KBM-7 (cell line): ENCODE results near the gene SLC17A7.

Experiments used
- DNase-seq: peaks from one replicate; pipeline ENCODE4 v3.0.0-alpha.2; 2015
- in situ Hi-C: fragments of 300-500 bp; cut with MboI; formaldehyde crosslinking; loops from 2 replicates; pipeline ENCODE4 v1.14.3; 2020; ENCODE audit warnings: low sequenced_read_pairs, low pct_unique_long_range_greater_than_20kb, mixed read lengths

The SLC17A7 gene

DNA sequence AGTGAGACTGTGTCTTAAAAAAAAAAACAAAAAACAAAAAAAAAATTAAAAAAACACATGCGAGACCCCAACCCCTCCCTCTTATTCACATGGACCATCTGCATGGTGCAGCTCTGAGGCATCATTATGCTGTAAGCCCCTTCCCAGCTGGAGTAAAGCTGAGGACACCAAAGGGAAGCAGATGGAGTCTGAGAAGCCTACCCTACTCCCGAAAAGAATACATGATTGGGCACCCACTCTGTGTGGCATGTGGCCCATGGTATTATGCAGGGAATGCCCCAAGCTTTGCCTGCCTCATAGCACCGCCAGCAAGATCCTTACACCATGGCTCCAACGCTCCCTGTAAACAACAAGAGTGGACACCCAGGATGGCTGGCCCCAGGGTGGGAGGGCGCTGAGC lies 22.8 kb downstream of the SLC17A7 start:
- in situ Hi-C loops = no loop called here
- no peak for DNase-seq

DNA sequence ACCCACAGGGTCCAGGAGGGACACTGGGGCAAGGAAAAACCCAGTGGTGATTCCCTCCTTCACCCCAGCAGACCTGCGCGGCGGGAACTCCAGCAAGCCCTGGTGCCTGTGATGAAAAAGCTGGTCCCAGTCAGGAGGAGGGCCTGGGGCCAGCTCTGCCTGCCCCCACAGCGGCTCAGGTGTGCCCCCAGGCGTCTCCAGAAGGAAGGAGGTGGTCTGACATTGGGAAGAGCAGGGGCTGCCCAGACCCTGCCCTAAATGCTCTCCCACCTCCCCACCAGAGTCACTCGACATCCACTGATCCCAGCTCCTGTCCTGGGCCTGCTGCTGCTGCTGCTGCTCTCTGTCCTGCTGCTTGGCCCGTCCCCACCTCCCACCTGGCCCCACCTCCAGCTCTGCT lies 24.2 kb downstream of the SLC17A7 start:
- in situ Hi-C loops = no loop called here
- no peak for DNase-seq

DNA sequence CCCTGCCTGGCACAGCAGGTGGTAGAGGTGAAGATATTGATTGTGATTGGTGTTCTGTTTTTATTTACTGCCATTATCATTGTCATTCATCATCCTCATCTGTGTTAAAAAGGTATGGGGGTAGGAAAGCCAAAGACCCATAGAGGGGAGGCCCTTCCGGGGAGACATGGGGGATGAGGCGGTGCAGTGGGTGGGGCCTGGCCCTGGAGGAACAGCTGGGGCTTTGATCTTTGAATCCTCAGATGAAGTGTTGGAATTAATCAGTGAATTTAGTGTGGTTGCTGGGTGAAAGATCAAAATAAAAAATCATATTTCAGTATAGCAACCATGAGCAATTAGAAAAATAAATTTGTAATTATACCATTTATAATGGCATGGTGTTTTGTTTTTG lies 25.5 kb downstream of the SLC17A7 start:
- in situ Hi-C loops = no loop called here
- no peak for DNase-seq

GRCh38 chr19:49415102-49415809 lies 26.1 kb downstream of the SLC17A7 start:
- in situ Hi-C loops = no loop called here
- peak; percentile 39 for DNase-seq

GRCh38 chr19:49414256-49414655 lies 27.1 kb downstream of the SLC17A7 start:
- in situ Hi-C loops = no loop called here
- no peak for DNase-seq

GRCh38 chr19:49413348-49413747 lies 28.0 kb downstream of the SLC17A7 start:
- no peak for DNase-seq
- in situ Hi-C loops = no loop called here

- in situ Hi-C loops = no loop called here
These were observed 29.5 kb downstream of the SLC17A7 start for GRCh38 chr19:49411681-49412326.

GRCh38 chr19:49409441-49410029 lies 31.8 kb downstream of the SLC17A7 start:
- peak; percentile 65 for DNase-seq
- in situ Hi-C loops = no loop called here

More at GRCh38 chr19:49411681-49412326, 29.5 kb downstream of the SLC17A7 start:
- DNase-seq = no peak

- peak; percentile 57 for DNase-seq
- in situ Hi-C loops = no loop called here
These were observed 32.4 kb downstream of the SLC17A7 start for GRCh38 chr19:49408816-49409440.

GRCh38 chr19:49407482-49408015 lies 33.8 kb downstream of the SLC17A7 start:
- DNase-seq = no peak
- in situ Hi-C loops = no loop called here

- no peak for DNase-seq
- in situ Hi-C loops = no loop called here
These were observed 34.2 kb downstream of the SLC17A7 start for GRCh38 chr19:49407079-49407478.

DNA sequence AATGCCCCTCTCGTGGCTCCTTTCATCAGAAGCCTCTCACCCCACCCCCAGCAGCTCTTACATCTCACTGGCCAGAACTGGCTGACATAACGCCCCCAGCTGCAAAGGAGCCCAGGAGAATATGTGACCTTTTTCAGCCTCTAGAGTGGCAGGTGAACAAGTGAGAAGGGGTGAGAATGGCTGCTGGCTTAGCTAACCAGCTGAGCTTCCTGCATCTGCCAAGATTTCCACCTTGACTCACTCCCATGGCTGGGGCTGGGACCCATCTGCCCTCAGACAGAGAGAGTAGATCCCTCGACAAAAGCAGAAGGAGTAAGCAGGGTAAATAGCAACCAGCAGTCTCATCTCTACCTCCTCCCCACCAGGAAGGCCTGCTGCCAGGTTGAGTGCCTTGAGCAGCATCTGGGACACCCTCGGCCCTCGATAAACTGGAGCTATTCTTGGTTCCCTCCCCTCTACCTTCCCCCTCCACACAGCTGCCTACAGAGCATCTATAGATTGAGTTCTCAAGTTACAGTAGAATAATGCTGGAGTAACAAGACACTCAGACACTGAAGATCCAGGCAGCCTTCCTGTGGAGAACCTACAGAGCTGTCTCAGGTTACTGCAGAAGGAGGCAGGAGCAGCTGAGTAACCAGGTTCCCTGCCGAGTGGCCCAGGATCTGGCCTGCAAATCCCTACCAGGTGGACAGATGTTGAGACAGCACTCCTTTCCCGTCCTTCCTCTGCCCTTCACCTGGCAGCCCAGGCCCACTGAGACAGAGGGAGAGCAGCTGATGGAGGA lies 37.7 kb downstream of the SLC17A7 start:
- peak; percentile 14 for DNase-seq
- in situ Hi-C loops = no loop called here

DNA sequence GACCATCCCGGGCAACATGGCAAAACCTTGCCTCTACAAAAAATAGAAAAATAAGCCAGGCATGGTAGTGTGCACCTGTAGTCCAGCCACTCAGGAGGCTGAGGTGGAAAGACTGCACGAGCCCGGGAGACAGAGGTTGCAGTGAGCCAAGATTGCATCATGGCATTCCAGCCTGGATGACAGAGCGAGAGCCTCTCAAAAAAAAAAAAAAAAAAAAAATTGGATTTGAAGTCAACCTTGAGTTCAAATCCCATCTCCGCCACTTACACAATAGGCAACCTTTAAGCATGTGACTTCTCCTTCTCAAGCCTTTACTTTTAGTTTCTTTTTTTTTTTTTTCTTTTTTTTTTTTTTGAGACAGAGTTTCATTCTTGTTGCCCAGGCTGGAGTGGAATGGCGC lies 41.3 kb downstream of the SLC17A7 start:
- no peak for DNase-seq
- in situ Hi-C loops = no loop called here

- in situ Hi-C loops = no loop called here
These were observed 42.4 kb downstream of the SLC17A7 start for GRCh38 chr19:49398931-49399330.

GRCh38 chr19:49398001-49398615 lies 43.2 kb downstream of the SLC17A7 start:
- no peak for DNase-seq
- in situ Hi-C loops = no loop called here

More at GRCh38 chr19:49398931-49399330, 42.4 kb downstream of the SLC17A7 start:
- DNase-seq = no peak

DNA sequence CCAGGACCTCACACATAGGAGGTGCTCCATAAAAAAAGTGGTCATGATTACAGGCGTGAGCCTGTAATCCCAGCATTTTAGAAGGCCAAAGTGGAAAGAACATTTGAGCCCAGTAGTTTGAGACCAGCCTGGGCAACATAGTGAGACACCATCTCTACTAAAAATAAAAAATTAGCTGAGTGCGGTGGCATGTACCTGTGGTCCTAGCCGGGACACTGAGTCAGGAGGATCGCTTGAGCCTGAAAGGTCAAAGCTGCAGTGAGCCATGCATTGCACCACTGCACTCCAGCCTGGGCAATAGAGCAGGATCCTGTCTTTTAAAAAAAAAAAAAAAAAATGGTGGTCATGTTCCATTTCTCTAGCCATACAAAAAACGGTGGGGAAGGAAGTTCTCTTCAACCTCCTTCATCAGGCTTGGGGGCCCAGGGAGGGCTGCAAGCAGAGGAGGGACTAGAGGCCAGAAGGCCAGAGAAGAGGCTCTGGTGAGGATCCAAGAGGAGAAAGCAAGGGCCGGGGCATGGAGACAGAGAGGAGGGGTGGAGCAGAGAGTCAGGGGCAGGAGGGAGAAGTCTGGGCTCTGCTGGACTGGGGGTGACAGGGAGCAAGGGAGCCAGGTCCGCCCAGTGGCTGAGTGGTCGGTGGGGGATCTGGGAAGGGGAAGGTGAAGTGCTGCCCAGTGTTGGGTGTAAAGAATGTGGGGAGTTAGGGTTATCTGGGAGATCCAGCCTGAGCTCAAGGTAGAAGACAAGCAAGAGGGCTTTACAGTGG lies 44.4 kb downstream of the SLC17A7 start:
- no peak for DNase-seq
- in situ Hi-C loops = no loop called here

DNA sequence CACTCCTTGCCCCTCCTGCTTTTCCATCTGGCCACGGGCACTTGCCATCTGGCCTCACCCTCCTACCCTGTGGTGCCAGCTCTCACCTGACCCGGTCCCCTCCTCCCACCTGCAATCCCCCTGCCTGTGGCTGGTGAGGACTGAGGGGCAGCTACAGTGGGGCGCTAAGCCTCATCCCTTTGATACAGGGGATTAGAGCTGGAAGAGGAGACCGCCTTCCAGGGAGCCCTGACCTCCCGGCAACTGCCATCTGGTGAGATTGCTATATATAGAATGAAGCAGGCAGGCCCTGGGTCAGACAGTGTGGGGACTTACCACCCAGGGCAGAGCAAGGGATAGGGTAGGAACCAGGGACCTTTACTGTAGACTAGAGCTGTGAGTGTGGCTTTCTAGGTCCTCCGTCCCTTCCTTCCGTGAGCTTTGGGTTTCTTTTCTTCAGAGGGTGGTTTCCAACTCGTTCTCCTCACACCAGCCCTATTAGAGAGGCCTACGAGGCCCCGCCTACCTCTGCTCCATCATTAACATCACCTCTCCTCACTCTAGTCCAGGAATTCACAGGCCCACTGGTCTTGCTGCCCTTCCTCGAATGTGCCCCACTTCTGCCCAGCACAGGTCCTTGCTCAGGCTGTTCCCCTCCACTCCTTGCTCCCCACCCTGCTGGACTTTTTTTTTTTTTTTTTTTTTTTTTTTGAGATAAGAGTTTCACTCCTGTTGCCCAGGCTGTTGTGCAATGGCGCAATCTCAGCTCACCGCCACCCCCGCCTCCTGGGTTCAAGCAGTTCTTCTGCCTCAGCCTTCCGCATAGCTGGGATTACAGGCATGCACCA lies 45.5 kb downstream of the SLC17A7 start:
- in situ Hi-C loops = no loop called here
- DNase-seq = no peak
